Hepatocyte (in vitro differentiated cells): ENCODE results near the gene GTF2A2.

Experiments used
- EZH2 ChIP-seq: fragments of 200-600 bp; sonication (generic); IDR thresholded peaks from 2 replicates; pipeline ENCODE4 v1.6.1; 2016; ENCODE audit warnings: antibody characterized with exemption, mild to moderate bottlenecking, borderline replicate concordance
- EZH2phosphoT487 ChIP-seq: fragments of 200-600 bp; sonication (generic); IDR thresholded peaks from one replicate; pipeline ENCODE4 v1.6.1; 2018; ENCODE audit warnings: antibody characterized with exemption, mild to moderate bottlenecking, low read depth, moderate library complexity; ENCODE audit not compliant: unreplicated experiment, severe bottlenecking
- TF ChIP-seq, protein P1 (sequence below): fragments of 200-600 bp; sonication (generic); IDR thresholded peaks from 2 replicates; pipeline ENCODE4 v1.5.1; 2016; ENCODE audit warnings: antibody characterized with exemption, mild to moderate bottlenecking; ENCODE audit not compliant: poor library complexity

DNA sequence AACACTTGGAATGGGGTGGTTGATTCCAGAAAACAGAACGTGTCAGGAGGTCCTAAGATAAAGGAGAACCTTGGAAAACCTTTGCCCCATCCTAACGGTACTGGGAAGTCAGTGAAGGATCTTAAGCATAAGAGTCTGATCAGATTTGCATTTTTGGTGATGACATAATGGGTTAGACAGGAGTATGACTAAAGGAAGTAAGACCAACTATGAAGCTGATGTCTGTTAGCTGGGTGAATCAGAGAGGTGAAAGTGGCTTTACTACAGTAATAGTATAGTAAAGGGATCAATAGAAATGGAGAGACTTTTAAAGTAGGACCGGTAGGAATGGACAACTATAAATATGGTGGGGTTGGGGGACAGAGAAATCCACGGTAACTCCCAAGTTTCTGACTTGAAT, 12.6 kb downstream of the GTF2A2 start:
- TF ChIP-seq EZH2, result no peak
- TF ChIP-seq, protein P1, sequence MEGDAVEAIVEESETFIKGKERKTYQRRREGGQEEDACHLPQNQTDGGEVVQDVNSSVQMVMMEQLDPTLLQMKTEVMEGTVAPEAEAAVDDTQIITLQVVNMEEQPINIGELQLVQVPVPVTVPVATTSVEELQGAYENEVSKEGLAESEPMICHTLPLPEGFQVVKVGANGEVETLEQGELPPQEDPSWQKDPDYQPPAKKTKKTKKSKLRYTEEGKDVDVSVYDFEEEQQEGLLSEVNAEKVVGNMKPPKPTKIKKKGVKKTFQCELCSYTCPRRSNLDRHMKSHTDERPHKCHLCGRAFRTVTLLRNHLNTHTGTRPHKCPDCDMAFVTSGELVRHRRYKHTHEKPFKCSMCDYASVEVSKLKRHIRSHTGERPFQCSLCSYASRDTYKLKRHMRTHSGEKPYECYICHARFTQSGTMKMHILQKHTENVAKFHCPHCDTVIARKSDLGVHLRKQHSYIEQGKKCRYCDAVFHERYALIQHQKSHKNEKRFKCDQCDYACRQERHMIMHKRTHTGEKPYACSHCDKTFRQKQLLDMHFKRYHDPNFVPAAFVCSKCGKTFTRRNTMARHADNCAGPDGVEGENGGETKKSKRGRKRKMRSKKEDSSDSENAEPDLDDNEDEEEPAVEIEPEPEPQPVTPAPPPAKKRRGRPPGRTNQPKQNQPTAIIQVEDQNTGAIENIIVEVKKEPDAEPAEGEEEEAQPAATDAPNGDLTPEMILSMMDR, result no peak
- no peak for TF ChIP-seq EZH2phosphoT487
